ENCODE results near the gene MIF4GD.
"Not testable (repeated sequence)": the region's sequence is repeated elsewhere in the genome, so short reads cannot be mapped to it uniquely, and the experiment has no call there.

MIF4GD gene, protein sequence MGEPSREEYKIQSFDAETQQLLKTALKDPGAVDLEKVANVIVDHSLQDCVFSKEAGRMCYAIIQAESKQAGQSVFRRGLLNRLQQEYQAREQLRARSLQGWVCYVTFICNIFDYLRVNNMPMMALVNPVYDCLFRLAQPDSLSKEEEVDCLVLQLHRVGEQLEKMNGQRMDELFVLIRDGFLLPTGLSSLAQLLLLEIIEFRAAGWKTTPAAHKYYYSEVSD

GRCh38 chr17:75270966-75271232 is at the start of gene MIF4GD:
MIF4GD (minus strand) TSS chr17:75271231; CDS start chr17:75270195, 1,036 bp downstream.
- DNase-seq (ENCODE audit: low spot score): no peak

GRCh38 chr17:75319904-75320691 is 49.1 kb upstream of the MIF4GD start:
- peak; percentile 62 for DNase-seq (ENCODE audit: low spot score)

GRCh38 chr17:75318615-75319222 is 47.7 kb upstream of the MIF4GD start:
- no peak for DNase-seq (ENCODE audit: low spot score)

- DNase-seq (ENCODE audit: low spot score): no peak
Measured at GRCh38 chr17:75318211-75318610, 47.2 kb upstream of the MIF4GD start.

DNA sequence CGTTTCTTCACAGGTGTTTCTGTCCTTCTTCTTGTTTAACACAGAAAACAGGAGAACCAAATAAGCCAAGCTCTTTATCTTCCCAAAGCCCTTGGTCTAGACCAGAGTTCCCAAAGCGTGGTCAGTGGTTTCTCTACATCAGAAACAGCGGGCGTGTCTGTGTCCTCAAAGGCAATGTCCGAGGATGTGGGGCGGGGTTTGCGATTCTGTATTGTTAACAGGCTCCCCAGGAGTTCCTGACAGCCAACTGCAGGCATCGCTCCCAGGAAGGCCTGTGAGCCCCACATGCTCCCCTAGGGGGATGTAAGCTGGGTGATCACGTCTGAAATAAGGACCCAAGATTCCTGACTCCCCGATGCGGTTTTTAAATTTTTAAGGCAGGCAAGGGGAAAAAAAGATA is 46.6 kb upstream of the MIF4GD start:
- peak; percentile 66 for DNase-seq (ENCODE audit: low spot score)

DNA sequence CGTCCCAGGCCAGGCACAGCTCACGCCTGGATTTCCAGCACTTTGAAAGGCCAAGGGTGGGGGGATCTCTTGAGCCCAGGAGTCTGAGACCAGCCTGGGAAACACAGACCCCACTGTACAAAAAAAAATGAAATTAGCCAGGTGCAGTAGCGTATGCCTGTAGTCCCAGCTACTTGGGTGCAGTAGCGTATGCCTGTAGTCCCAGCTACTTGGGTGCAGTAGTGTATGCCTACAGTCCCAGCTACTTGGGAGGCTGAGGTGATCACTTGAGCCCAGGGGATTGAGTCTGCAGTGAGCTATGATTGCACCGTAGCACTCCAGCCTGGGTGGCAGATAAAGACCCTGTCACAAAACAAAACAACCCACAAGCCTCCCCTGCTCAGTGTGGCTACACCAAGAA is 45.2 kb upstream of the MIF4GD start:
- DNase-seq (ENCODE audit: low spot score): no peak

DNA sequence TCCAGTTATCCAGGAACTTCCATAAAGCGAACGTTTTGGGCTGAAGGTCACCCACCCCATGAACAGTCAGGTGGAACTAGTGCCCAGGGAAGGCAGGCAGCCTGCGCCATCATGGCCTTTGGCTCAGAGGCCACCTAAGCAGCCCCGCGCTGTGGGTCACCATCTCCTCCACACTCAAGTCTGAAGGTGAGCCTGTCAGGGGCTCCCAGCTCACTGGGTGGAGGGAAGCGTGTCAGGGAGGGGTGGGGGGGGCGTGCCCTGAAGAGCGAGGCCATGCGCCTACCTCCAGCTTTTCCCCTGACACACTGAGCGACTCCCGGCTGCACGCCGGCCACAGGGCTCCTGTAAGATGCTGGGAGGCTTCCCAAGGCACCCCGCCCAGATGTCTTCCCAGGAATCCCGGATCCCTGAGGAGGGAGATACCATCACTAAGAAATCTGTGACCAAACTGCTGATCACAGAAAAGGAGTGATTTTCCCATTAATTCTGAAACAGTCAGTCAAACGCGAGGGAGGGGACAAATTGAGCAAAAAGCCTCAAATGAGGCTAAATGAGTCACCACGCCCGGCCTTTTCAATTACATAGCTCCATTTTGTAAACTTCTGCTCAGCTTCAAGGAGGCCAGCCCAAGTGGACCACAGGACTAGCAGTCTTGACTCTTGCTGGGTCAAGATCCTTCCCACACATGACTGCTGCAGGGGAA is 44.7 kb upstream of the MIF4GD start:
- DNase-seq (ENCODE audit: low spot score): no peak

GRCh38 chr17:75313941-75314551 is 43.0 kb upstream of the MIF4GD start:
- no peak for DNase-seq (ENCODE audit: low spot score)

- DNase-seq (ENCODE audit: low spot score): peak; percentile 51
Measured at GRCh38 chr17:75308732-75309629, 38.0 kb upstream of the MIF4GD start.

DNA sequence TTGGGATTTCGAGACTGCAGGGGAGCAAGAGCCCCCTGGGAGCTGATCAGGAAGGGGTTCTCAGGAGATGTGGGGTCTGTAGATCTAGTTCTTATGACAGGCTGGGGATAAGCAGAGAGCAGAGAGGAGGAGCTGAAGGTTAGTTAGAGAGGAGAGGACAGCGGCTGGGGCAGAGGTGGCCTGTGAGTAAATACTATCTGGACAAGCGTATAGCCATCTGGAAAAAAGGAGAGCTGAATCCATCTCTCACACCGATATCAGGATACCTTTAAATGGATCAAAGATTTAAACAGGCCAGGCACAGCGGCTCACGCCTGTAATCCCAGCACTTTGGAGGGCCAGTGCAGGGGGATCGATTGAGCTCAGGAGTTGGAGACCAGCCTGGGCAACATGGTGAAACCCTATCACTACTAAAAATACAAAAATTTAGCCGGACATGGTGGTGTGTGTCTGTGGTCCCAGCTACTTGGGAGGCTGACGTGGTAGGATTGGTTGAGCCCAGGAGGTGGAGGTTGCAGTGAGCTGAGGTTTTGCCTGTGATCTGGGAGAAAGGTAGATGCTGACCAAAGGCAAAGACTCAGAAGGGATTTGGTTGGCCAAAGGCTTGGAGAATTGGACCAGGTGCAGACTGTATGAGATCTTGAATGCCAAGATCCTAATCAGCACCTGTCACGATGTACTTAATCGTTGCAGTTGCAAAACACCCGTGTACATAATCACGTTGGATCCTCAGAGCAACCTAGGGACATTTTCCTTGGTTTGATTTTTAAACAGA is 37.1 kb upstream of the MIF4GD start:
- DNase-seq (ENCODE audit: low spot score): no peak

DNA sequence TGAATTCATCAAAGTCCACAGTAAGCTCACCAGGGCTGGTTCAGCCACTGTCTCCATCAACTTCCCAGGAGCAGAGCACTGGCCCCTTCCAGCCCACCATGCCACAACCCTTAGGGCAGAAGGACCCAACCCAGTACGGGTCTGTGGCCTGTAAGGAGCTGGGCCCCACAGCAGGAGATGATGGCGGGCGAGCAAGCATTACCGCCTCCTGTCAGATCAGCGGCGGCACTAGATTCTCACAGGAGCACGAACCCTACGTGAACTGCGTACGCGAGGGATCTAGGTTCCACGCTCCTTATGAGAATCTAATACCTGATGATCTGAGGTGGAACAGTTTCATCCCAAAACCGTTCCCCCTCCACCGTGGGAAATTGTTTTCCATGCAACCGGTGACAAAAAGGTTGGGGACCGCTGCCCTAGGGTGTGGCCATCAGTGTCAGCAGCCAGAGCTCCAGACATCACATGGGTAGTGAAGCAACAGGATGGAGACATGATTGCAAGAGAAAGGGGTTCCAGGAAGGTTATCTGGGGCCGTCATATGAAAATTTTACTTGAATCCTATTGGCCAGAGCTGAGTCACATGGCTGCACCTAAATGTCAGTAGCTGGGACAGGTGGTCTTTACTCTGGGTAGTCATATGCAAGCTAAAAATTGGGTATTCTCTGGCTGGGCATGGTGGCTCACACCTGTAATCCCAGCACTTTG is 30.6 kb upstream of the MIF4GD start:
- DNase-seq (ENCODE audit: low spot score): no peak

DNA sequence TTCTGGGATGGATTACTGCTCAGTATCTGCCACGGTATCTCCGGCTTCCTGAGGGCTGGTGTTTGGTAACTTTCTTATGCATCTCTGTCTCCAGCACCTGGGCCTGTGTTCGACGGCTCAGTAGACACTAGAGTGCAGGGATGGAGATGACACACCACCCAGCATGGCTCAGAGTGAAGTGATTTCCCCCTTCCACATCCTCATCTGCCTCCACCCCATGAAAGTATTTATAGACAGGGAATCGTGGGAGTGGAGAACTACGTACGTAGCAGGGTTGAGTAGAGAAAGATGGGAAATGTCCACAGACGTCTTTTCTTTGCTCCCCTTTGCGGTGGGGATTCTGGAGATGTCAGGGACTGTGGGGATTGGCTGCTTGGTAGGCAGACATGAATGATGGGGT is 30.0 kb upstream of the MIF4GD start:
- no peak for DNase-seq (ENCODE audit: low spot score)

- no peak for DNase-seq (ENCODE audit: low spot score)
Measured at GRCh38 chr17:75300280-75300679, 29.2 kb upstream of the MIF4GD start.

- no peak for DNase-seq (ENCODE audit: low spot score)
Measured at GRCh38 chr17:75295201-75296158, 24.4 kb upstream of the MIF4GD start.

DNA sequence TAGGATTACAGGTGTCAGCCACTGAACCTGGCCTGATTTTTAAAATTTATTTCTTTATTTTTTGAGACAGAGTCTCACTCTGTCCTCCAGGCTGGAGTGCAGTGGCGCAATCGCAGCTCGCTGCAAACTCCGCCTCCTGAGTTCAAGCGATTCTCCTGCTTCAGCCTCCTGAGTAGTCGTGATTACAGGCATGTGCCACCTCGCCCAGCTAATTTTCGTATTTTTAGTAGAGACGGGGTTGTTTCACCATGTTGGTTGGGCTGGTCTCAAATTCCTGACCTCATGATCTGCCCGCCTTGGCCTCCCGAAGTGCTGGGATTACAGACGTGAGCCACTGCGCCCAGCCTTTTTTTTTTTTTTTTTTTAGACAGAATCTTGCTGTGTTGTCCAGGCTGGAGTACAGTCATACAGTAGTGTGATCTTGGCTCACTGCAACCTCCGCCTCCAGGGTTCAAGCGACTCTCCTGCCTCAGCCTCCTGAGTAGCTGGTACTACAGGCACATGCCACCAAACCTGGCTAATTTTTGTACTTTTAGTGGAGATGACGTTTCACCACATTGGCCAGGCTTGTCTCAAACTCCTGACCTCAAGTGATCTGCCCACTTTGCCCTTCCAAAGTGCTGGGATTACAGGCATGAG is 21.9 kb upstream of the MIF4GD start:
- not testable (repeated sequence) for DNase-seq (ENCODE audit: low spot score)

GRCh38 chr17:75289832-75290337 is 18.9 kb upstream of the MIF4GD start:
- peak; percentile 61 for DNase-seq (ENCODE audit: low spot score)

DNA sequence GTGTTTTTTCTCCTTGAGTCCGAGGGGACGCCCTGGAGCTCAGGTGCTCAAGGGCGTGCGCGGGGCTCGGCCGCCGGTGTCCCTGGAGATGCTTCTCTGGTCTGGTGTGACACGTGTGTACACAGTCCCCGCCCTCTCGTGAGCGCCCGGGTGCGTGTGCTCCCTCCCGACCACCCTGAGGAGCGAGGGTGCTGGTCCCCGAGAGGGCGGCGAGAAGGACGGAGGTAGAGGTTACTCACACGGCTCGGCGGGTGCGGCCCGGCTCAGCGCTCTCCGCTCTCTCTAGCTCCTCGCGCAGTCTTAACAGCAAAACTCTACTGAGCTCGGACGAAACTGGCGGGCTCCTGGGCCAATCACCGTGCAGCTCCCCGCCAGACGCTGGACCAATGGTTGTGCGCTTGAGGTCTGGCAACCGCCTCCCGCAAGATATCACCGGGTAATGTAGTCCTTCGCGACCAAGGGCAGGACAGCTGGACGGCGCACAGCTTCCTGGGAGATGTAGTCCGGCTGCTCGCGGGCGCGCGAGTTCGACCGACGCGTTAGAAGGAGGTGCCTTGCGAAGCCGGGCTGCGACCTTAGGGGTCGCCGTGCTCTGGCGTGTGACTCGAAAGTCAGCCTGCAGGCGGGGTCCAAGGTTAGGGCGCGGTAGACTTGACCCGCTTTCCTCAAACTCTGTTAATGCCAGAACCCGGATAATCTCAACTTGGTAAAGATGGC is 18.2 kb upstream of the MIF4GD start, which contains the start of gene SLC25A19:
Gene SLC25A19 (minus strand): TSS at position 319 of the 717 bp plus-strand sequence. CDS start 2,669 bp downstream, outside the sequence.
- peak; percentile 98 for DNase-seq (ENCODE audit: low spot score)
